Adrenal gland (tissue), 5 donors: ENCODE results near the gene ACACB.

Experiments
- CTCF ChIP-seq, 6 experiments: fragments of 450-650 bp in 4 of 6; fragments of 200-600 bp in 2 of 6; sonication (generic) in 1 of 6; IDR thresholded peaks; 1 replicate in 5 of 6; 2 replicates in 1 of 6; pipeline versions ENCODE4 v1.5.1 to v1.8.0; 2016 to 2021; ENCODE audit warnings: antibody characterized with exemption in 6 of 6, mild to moderate bottlenecking in 2 of 6, moderate library complexity in 1 of 6
- POLR2A ChIP-seq, 2 donors: fragments of 450-650 bp; IDR thresholded peaks; one replicate each; pipeline ENCODE4 v1.6.1; 2017; ENCODE audit warnings: antibody characterized with exemption in 2 of 2, mild to moderate bottlenecking in 2 of 2, moderate library complexity in 1 of 2
- donor health status: DM: no; HTN: no; CAD: no.

- TF ChIP-seq CTCF (IDR thresholded peaks at IDR 0.05) (no peak), POLR2A (IDR thresholded peaks at IDR 0.05) (no peak)
Measured at GRCh38 chr12:109170324-109170723, 53.9 kb downstream of the ACACB start.
